ENCODE data around the gene LY6G5C.

DNA sequence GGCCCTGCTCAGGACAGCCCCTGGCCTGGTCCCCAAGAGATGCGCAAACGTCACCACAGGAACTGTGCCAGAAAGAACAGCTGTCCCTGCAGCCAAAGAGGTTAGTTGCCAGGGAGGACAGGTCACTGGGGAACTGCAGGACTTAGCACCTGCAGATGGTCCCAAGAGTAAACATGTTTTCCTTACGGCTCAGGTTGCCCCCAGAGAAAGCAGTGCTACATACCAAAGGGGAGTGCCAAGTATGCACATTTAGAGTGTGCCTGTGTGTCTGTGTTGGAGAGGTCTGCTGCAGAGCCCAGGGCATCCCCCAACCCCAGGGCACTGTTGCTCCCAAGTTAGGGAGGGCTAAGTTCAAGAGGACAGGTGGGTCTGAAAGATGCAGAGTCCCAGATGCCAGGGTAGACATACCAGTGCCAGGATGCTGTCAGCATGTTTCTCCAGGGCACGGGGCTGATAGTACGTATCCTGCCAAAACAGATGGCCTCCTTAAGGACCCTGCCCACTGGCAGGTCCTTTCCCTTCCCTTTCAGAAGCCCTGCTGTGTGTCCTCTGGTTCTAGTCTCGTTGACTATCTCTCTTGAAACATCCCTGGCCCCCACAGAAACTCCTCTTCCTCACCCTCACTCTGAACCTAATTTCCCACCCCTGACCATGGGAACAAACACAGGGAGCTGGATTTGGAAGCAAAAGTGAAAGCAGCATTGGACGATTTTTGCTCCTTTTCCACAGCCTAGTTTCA, 21.0 kb upstream of the LY6G5C start:
- TF ChIP-seq HOXB6 (CRISPR knock-in tag; IDR thresholded peaks at IDR 0.05; ENCODE audit: borderline replicate concordance) (no peak), POLR2AphosphoS5 (IDR thresholded peaks at IDR 0.05; ENCODE audit: control insufficient read depth, insufficient read depth, low read depth, low read length) (no peak), POLR2A (conservative IDR thresholded peaks at IDR 0.05) (no peak), PHF20 (IDR thresholded peaks at IDR 0.05; ENCODE audit: partially characterized antibody) (no peak), HIVEP1 (CRISPR knock-in tag; IDR thresholded peaks at IDR 0.05) (no peak), USF2 (CRISPR knock-in tag; IDR thresholded peaks at IDR 0.05) (no peak), TFE3 (CRISPR knock-in tag; IDR thresholded peaks at IDR 0.05) (no peak), EZH2 (IDR thresholded peaks at IDR 0.05; ENCODE audit: borderline replicate concordance, low read depth, low read length) (no peak), ZNF766 (CRISPR knock-in tag; conservative IDR thresholded peaks at IDR 0.05) (no peak), ZBTB40 (IDR thresholded peaks at IDR 0.05) (no peak), ZBTB40 (CRISPR knock-in tag; IDR thresholded peaks at IDR 0.05) (no peak), BDP1 (IDR thresholded peaks at IDR 0.05; ENCODE audit: insufficient read depth, insufficient read length) (no peak), MTA3 (IDR thresholded peaks at IDR 0.05; ENCODE audit: borderline replicate concordance) (no peak)
- TF ChIP-seq, protein P1, sequence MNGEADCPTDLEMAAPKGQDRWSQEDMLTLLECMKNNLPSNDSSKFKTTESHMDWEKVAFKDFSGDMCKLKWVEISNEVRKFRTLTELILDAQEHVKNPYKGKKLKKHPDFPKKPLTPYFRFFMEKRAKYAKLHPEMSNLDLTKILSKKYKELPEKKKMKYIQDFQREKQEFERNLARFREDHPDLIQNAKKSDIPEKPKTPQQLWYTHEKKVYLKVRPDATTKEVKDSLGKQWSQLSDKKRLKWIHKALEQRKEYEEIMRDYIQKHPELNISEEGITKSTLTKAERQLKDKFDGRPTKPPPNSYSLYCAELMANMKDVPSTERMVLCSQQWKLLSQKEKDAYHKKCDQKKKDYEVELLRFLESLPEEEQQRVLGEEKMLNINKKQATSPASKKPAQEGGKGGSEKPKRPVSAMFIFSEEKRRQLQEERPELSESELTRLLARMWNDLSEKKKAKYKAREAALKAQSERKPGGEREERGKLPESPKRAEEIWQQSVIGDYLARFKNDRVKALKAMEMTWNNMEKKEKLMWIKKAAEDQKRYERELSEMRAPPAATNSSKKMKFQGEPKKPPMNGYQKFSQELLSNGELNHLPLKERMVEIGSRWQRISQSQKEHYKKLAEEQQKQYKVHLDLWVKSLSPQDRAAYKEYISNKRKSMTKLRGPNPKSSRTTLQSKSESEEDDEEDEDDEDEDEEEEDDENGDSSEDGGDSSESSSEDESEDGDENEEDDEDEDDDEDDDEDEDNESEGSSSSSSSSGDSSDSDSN (IDR thresholded peaks at IDR 0.05; ENCODE audit: borderline replicate concordance in 1 of 2, low read depth in 2 of 2, low read length in 2 of 2): no peak; a peak in 1 of 4 replicates
